ENCODE data around the gene MPPED1.

The MPPED1 gene

DNA sequence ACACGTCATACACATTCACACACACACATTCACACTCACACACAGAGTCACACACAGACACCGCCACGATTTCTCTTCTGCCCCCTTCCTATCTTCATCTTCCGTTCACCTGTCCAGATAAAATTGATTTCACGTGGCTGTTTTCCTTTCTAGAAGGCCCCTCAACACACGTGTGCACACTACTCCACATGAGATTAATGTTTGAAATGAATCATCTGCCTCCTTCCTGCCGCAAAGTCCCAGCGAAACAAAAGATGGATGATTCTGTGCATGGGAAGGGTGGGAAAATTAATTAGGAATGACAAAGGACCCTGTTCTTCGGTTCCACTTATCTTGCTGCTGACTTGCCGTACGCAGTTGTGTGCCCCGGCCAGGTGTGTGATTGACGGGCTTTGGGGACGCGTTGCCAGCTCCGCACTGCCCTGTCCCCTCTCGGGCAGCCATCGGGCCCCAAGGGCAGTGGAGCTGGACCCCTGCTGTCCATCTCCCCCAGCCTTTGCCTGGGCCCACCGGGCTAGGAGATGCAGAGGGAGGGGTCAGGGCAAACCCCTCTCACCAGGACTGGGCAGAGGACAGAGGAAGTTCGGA is 73.8 kb downstream of the MPPED1 start:
- no peak overlapping the region for H3K27ac ChIP-seq
- no peak for TF ChIP-seq ZFX (IDR thresholded peaks at IDR 0.05)
- TF ChIP-seq, protein P1, sequence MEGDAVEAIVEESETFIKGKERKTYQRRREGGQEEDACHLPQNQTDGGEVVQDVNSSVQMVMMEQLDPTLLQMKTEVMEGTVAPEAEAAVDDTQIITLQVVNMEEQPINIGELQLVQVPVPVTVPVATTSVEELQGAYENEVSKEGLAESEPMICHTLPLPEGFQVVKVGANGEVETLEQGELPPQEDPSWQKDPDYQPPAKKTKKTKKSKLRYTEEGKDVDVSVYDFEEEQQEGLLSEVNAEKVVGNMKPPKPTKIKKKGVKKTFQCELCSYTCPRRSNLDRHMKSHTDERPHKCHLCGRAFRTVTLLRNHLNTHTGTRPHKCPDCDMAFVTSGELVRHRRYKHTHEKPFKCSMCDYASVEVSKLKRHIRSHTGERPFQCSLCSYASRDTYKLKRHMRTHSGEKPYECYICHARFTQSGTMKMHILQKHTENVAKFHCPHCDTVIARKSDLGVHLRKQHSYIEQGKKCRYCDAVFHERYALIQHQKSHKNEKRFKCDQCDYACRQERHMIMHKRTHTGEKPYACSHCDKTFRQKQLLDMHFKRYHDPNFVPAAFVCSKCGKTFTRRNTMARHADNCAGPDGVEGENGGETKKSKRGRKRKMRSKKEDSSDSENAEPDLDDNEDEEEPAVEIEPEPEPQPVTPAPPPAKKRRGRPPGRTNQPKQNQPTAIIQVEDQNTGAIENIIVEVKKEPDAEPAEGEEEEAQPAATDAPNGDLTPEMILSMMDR (conservative IDR thresholded peaks at IDR 0.05), result no peak

- H3K27ac ChIP-seq, result no peak overlapping the region
- TF ChIP-seq ZFX (IDR thresholded peaks at IDR 0.05), result no peak
- TF ChIP-seq, protein P1 (conservative IDR thresholded peaks at IDR 0.05), result no peak
Observed at GRCh38 chr22:43487311-43488030, 75.7 kb downstream of the MPPED1 start.

DNA sequence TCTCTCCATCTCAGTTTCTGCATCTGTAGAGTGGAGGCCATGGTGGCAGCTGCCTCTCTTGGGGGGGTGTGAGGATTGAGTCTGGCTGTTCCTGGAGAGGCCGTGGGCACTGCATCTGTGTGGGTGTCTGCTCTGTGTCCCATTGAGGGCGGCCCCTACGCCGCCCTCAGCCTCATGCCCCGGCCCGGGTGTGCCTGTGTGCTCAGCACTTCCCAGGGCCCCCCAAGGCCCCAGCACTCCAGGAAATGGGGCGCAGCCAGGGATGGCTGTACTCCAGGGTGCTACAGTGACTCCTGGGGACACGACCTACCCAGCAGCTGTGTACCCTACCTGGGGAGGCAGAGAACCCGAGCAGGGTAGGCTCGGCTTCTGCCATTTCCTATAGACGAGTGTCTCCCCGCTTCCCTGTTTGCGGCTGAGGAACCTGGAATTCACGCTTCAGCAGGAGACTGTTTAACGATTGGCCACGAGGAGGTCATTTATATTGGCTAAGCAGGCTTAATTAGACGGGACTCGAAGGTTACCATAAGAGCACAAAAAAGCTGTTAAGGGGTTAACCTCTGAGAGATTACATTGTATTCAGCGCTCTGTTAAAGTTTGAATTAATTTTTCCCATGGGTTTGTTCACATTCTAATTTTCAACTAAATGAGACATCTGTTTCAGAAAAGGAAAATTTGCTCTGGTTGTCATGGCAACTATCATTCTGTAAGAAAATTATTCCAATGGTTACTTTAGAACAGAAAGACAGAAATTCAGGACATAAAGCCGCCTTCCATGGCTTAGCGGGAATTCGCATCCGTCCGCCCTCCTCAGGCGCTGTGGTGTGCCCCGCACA is 76.4 kb downstream of the MPPED1 start:
- H3K27ac ChIP-seq, result no peak overlapping the region
- TF ChIP-seq ZFX (IDR thresholded peaks at IDR 0.05), result no peak
- TF ChIP-seq, protein P1 (conservative IDR thresholded peaks at IDR 0.05), result no peak

- H3K27ac ChIP-seq, result no peak overlapping the region
- TF ChIP-seq, protein P1 (conservative IDR thresholded peaks at IDR 0.05), result no peak
- no peak for TF ChIP-seq ZFX (IDR thresholded peaks at IDR 0.05)
Observed at GRCh38 chr22:43488937-43489336, 77.1 kb downstream of the MPPED1 start.

GRCh38 chr22:43490311-43490710 is 78.5 kb downstream of the MPPED1 start:
- H3K27ac ChIP-seq, result no peak overlapping the region
- TF ChIP-seq, protein P1 (conservative IDR thresholded peaks at IDR 0.05), result no peak
- TF ChIP-seq ZFX (IDR thresholded peaks at IDR 0.05), result no peak

GRCh38 chr22:43491177-43491576 is 79.4 kb downstream of the MPPED1 start:
- no peak overlapping the region for H3K27ac ChIP-seq
- TF ChIP-seq, protein P1 (conservative IDR thresholded peaks at IDR 0.05), result no peak
- no peak for TF ChIP-seq ZFX (IDR thresholded peaks at IDR 0.05)

- TF ChIP-seq, protein P1 (conservative IDR thresholded peaks at IDR 0.05), result no peak
- no peak for TF ChIP-seq ZFX (IDR thresholded peaks at IDR 0.05)
- H3K27ac ChIP-seq, result no peak overlapping the region
Observed at GRCh38 chr22:43491737-43492136, 79.9 kb downstream of the MPPED1 start.

Data from C4-2B (cell line).